Effector memory CD8-positive, alpha-beta T cell (primary cell): ENCODE results near the gene RAI1.

Experiments used
- ATAC-seq: fragments of 150-1000 bp; cut with Tn5 transposase; replicated peaks from 2 replicates; pipeline ENCODE4 v1.10.0; 2021; ENCODE audit warnings: mild to moderate bottlenecking, moderate library complexity
- DNase-seq, 3 experiments: peaks; one replicate each; pipeline ENCODE4 v3.0.0; 2021
- H3K27ac Mint-ChIP-seq, 2 donors: one replicate each; pipeline ENCODE4 v1.8.0; 2022; ENCODE audit warnings: mild to moderate bottlenecking in 2 of 2, mixed read lengths in 2 of 2, moderate library complexity in 2 of 2
- H3K27me3 Mint-ChIP-seq, 2 donors: one replicate each; pipeline ENCODE4 v1.8.0; 2022; ENCODE audit warnings: mixed read lengths in 2 of 2
- H3K36me3 Mint-ChIP-seq: one replicate; pipeline ENCODE4 v1.8.0; 2022; ENCODE audit warnings: mild to moderate bottlenecking, moderate library complexity, mixed read lengths; ENCODE audit not compliant: insufficient read depth
- H3K4me1 Mint-ChIP-seq, 2 donors: one replicate each; pipeline ENCODE4 v1.8.0; 2022; ENCODE audit warnings: low read depth in 2 of 2, mixed read lengths in 2 of 2
- H3K4me3 Mint-ChIP-seq, 2 donors: one replicate each; pipeline ENCODE4 v1.8.0; 2022; ENCODE audit warnings: mild to moderate bottlenecking in 2 of 2, mixed read lengths in 2 of 2, moderate library complexity in 2 of 2
- H3K9me3 Mint-ChIP-seq, 2 donors: one replicate each; pipeline ENCODE4 v1.8.0; 2022; ENCODE audit warnings: mixed read lengths in 2 of 2

Gene RAI1

DNA sequence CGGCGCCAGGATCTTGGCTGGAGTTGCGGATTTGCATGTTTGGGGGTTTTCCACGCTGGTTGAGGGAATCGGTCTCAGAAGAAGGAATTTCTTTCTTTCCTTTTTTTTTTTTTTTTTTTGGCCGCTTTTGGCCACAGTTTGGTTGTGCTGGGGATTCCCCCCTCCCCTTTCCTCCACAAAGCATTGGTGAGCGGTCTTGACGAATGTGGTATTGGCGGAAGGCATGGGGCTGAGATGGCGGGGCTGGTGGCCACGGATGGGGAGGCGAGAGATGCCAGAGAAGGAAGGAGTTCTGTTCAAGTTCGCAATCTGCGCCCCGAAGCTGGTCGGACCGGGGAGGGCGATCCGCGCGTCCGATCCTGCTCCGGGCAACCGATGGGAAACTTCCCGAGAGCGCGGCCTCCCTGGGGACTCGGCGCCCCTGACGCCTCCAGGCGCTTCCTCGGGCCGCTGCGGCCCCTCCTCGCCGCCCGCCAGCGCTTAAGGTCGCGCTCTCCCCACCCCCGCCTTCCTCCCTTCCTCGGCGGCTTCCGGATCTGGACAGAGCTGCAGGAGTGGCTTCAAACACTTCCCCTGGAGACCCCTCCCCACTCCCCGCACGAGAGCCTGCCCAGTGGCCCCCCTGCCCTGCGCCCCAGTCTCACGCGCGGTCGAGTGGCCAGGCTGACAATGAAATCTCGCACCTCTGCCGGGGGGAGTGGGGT, 43.2 kb downstream of the RAI1 start:
- no peaks in the 10 kb centered on the region for H3K9me3 Mint-ChIP-seq
- ATAC-seq (peak; percentile 66), DNase-seq (peak in 1 of 3 experiments; percentile 9)
- H3K4me3 Mint-ChIP-seq: peak overlapping the region; percentile 91 to 92
- peaks cover 7% of the 10 kb centered on the region for H3K36me3 Mint-ChIP-seq
- peak overlapping the region; percentile 76 to 77 for H3K27ac Mint-ChIP-seq
- peaks cover 26 to 30% of the 10 kb centered on the region in 2 donors for H3K4me1 Mint-ChIP-seq
- H3K27me3 Mint-ChIP-seq: peaks cover 13 to 35% of the 10 kb centered on the region in 2 donors

DNA sequence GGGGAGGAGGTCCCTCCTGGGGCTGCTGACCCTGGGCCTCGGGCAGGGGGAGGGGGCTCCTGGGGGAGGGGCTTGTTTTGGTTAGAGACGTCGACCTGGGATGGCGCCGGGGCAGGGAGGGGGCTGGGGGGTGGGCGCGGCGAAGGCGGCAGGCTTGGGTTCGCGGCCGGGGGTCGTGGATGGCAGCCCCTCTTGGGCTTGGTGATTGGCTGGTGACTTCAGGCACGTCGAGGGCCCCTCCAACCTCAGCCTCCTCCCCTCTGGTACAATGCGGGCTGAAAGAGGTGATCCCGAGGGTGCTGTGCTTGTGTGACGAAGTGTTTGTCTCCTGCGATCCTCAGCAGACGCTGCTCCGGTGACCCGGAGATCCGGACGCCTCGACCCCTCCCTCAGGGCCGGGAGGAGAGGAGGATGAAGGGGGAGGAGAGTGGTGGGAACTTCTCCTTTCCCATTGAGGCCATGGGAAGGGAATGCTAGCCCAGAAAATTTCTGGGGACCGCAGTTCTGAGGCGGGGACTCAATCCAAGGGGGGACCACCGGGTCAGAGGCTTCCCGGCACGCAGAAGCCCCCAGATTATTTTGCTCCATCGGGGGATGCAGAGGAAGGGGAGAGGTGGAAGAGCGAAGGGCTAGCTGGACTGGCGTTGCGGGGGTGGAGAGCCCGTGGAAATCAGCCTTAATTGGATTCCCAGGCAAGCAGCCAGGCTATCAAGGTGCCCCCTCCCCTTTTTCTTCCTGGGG, 43.9 kb downstream of the RAI1 start:
- Mint-ChIP-seq H3K36me3 (peaks cover 7% of the 10 kb centered on the region), H3K27ac (peak overlapping the region in 1 of 2 donors; percentile 76), H3K4me3 (peak overlapping the region; percentile 47 to 50), H3K4me1 (peaks cover 29 to 35% of the 10 kb centered on the region in 2 donors), H3K9me3 (no peaks in the 10 kb centered on the region), H3K27me3 (peaks cover 13 to 32% of the 10 kb centered on the region in 2 donors)
- no peak for ATAC-seq
- no peak for DNase-seq

DNA sequence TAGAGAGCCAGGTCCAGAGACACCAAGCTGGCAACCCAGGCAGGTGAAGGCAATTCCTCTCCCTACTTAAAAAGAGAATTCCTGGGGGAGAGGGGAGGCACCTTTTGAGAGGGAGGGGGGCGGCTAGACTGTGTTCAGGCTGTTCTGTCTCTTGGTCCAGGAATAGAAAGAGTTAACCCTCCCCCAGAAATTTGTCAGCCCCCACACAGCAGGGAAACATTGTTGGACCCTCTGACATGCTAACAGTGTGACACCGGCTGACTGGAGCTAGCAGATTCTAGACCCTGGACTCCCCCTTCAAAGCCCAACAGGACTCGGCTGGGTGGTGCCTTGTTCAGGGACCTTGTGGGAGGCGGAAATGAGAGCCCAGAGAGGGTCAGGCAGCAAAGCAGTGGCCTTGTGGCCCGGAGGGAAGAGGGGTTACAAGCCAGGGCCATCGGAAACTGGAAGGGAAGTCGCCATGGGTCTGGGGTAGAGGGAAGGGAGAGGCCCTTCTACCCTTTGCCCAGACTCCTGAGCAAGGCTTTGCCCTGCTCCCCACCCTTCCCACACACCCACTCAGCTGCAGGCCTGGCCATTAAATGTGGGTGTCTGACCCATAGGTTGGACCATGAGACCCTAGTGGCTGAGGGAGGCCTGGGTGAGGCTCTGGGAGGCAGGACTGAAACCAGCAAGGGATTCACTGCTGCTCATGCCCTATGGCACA, 44.6 kb downstream of the RAI1 start:
- ATAC-seq (no peak), DNase-seq (no peak)
- H3K27me3 Mint-ChIP-seq: peaks cover 13 to 31% of the 10 kb centered on the region in 2 donors
- H3K36me3 Mint-ChIP-seq: peaks cover 7% of the 10 kb centered on the region
- H3K9me3 Mint-ChIP-seq: no peaks in the 10 kb centered on the region
- H3K4me3 Mint-ChIP-seq: no peak overlapping the region
- H3K4me1 Mint-ChIP-seq: peaks cover 29 to 35% of the 10 kb centered on the region in 2 donors
- H3K27ac Mint-ChIP-seq: peak overlapping the region in 1 of 2 donors; percentile 76

DNA sequence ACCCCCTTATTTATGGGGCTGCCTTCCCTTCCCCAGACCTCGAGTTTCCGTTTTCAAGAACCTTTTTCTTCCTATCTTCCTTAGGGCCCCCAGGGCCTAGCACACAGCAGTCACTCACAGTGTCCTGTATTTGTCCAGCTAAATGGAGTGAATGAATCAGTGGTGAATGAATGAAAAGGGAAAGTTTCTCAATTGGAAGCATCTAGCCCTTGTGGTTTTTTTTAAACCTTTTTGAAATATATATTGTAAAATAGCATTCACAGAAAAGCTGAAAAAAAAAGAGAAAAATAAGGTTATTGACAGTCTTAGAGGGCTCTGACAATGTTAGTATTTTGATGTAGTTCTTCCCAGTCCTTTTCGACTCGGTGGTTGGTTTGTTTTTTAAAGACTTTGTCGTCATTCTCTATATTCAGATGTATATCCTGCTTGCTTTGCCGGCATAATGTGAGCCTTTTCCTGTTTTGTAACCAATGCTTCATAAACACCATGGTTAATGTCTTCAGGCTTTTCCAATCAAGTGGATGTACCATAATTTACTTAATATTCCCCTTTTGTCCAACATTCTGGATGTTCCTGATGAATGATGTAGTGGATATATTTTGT, 45.3 kb downstream of the RAI1 start:
- no peak for DNase-seq
- Mint-ChIP-seq H3K27me3 (peaks cover 12 to 24% of the 10 kb centered on the region in 2 donors), H3K36me3 (peaks cover 7% of the 10 kb centered on the region), H3K27ac (no peak overlapping the region), H3K4me3 (no peak overlapping the region), H3K9me3 (no peaks in the 10 kb centered on the region), H3K4me1 (peaks cover 26 to 30% of the 10 kb centered on the region in 2 donors)
- ATAC-seq: no peak

DNA sequence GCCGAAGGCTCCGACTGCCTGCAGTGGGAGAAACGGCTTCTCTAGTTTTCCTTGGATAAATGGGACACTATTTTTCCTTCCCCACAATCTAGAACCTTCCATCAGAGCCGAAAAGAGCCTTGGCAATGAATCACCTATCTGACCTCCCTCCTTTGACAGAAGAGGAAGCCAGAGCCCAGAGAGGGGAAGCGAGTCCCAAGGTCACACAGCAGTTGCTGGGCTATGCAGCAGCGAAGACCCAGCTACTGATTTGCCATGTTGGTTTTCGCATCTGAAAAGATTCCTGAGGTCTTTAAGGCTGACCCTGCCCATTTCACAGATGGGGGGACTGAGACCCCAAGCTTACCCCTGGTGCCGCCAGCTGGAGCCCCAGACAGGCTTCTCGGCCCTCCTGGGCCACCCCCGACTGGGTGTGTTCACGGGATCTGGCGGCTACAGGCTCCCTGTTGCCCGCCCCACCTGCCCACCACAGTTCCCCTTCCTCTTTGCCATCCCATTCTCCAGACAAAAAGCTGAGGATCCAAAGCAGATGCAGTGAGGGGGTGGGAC, 45.9 kb downstream of the RAI1 start:
- ATAC-seq: no peak
- H3K27ac Mint-ChIP-seq: no peak overlapping the region
- no peaks in the 10 kb centered on the region for H3K9me3 Mint-ChIP-seq
- H3K27me3 Mint-ChIP-seq: peaks cover 6 to 18% of the 10 kb centered on the region in 2 donors
- DNase-seq: no peak
- H3K36me3 Mint-ChIP-seq: peaks cover 7% of the 10 kb centered on the region
- no peak overlapping the region for H3K4me3 Mint-ChIP-seq
- peaks cover 20 to 24% of the 10 kb centered on the region in 2 donors for H3K4me1 Mint-ChIP-seq

DNA sequence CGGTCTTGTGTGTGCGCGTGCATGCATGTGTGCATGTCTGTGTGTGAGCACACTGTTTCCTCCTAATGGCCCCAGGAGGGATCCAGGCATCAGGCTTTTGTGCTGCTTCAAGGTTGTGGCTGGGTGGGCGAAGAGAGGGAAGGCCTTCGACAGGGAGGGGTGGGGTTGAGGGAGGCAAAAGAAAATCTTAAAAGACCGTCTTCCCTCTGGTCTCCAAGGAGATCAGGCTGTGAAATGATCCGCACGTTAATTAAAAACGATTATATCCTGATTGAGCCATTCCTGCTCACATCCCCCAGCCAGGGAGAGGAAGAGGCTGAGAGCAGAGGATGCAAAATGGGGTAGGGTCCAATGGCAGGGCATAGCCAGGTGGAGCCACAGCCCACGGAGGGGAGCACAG, 46.9 kb downstream of the RAI1 start:
- H3K27me3 Mint-ChIP-seq: peaks cover under 1 to 8% of the 10 kb centered on the region in 2 donors
- ATAC-seq (no peak), DNase-seq (no peak)
- no peak overlapping the region for H3K4me3 Mint-ChIP-seq
- peak overlapping the region in 1 of 2 donors; percentile 51 for H3K27ac Mint-ChIP-seq
- peaks cover 13 to 21% of the 10 kb centered on the region in 2 donors for H3K4me1 Mint-ChIP-seq
- no peaks in the 10 kb centered on the region for H3K9me3 Mint-ChIP-seq
- H3K36me3 Mint-ChIP-seq: no peaks in the 10 kb centered on the region

DNA sequence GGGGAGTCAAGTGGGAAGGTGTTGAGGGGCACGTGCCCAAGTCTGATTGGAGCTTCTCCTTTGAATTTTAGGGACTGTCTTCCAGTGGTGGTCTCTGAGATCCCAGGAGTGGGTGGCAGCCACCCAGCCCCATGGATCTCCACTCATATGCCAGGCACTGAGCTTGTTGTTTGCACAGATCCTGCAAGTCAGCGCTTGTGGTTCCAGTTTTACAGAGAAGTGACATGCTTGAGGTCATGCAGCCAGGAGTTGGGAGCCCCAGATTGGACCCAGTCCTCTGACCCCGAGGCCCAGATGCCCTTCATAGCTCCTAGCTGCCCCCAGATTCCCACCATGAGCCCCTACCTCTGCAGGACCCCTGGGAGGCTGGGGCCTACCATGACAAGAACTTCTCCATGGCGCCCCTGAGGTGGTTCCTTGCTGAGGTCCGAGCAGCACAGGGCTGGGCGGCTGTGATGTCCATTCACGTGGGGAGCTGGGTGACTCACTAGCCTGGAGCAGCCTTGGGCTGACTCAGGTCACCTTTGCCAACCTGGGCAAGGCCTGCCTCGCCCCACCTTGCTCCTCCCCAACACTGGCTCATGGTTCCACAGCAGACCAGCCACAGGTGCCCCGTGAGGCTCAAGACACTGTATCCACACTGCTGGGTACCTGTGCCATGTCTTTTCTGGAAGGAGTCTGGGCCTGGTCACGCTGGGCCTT, 47.4 kb downstream of the RAI1 start:
- H3K36me3 Mint-ChIP-seq: no peaks in the 10 kb centered on the region
- no peak for DNase-seq
- H3K27ac Mint-ChIP-seq: no peak overlapping the region
- no peak overlapping the region for H3K4me3 Mint-ChIP-seq
- H3K27me3 Mint-ChIP-seq: peaks cover 0 to 3% of the 10 kb centered on the region in 2 donors
- peaks cover 12 to 18% of the 10 kb centered on the region in 2 donors for H3K4me1 Mint-ChIP-seq
- no peak for ATAC-seq
- no peaks in the 10 kb centered on the region for H3K9me3 Mint-ChIP-seq

DNA sequence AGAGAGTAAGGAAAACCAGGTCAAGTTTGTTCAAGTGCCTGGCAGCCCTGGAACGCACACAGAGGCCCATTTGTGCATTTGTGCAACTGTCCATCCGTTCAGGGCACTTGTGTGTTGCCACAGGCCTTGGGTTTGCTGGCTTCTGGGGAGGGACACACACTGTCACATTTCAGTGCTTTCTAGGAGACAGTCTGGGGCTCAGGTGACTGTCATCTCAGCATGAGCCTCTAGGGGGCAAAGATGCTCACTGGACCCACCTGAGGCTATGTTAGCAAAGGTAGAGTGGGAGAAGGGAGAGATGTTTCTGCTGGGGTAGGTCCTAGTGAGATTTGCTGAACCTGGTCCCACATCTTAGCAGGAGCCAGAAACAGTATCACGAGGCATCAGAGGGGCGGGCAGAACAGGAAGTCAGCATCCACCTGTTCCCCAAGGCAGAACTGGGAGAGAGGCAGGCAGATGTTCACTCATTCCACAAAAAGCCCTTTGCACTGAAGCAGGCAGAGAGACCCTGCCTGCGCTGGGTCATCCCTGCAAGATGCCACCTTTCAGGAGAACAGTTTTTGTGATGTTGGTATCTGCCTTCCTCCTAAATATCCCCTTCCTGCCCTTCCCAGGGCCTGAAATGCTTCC, 48.5 kb downstream of the RAI1 start:
- ATAC-seq: peak; percentile 95
- Mint-ChIP-seq H3K4me3 (no peak overlapping the region), H3K4me1 (peaks cover 11 to 20% of the 10 kb centered on the region in 2 donors), H3K27ac (peak overlapping the region; percentile 67 to 74), H3K27me3 (no peaks in the 10 kb centered on the region), H3K36me3 (no peaks in the 10 kb centered on the region), H3K9me3 (no peaks in the 10 kb centered on the region)
- DNase-seq: peak; percentile 44 to 59 (median 52)

DNA sequence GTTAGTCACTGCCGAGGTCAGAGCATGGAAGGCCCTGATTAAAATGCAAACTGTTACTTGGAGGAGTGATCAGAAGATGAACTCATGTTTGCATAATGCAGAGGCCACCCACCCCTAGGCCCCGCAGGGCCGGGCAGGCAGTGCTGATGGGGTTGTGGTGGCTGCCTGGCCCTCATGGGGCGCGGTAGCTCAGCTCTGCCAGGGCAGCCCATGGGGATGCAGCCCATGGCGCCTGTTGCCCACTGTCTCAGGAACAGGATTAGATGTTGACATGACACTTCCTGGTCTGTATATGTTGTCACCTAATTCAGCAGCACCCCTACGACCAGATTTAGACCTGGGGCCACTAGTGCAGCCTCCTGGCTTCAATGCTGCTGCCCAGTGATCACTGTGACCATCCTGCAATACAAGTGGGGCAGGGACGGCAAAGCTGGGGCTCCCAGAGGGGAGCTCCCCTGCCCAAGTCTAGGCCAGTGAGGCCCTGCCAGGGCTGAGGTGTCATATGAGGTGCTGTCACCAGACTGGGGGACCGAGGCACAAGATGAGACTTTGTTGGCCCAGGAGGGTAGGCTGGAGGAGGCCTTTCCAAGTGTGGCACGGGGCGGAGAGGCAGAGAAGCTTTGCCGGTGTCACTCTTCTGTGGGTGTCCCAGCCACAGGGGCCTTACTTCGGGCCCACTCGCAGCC, 49.1 kb downstream of the RAI1 start:
- no peaks in the 10 kb centered on the region for H3K27me3 Mint-ChIP-seq
- no peaks in the 10 kb centered on the region for H3K36me3 Mint-ChIP-seq
- H3K27ac Mint-ChIP-seq: peak overlapping the region; percentile 56 to 67
- H3K4me1 Mint-ChIP-seq: peaks cover 11 to 20% of the 10 kb centered on the region in 2 donors
- ATAC-seq (no peak), DNase-seq (no peak)
- H3K9me3 Mint-ChIP-seq: no peaks in the 10 kb centered on the region
- H3K4me3 Mint-ChIP-seq: no peak overlapping the region

DNA sequence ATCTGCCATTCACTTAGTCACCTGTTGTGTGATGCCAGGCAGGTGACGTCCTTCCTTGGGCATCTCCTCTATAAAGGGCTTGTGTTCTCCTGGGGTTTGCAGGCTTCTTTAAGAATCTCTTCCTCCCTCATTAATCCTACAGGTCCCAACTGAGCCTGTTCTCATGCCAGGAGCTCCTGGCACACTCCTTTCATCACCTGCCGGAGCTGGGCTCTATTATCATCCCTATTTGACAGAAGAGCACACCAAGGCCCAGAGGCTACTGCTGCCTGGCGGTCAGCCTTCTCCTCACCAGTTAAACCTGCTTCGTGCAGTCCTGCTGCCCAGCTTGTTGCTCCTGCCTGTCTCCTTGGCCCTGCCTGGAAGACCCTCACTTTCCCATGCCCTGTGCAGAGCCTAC, 51.2 kb downstream of the RAI1 start:
- Mint-ChIP-seq H3K36me3 (no peaks in the 10 kb centered on the region), H3K4me1 (peaks cover 24 to 36% of the 10 kb centered on the region in 2 donors), H3K27ac (peak overlapping the region in 1 of 2 donors; percentile 47), H3K27me3 (no peaks in the 10 kb centered on the region), H3K9me3 (no peaks in the 10 kb centered on the region), H3K4me3 (no peak overlapping the region)
- no peak for DNase-seq
- no peak for ATAC-seq

DNA sequence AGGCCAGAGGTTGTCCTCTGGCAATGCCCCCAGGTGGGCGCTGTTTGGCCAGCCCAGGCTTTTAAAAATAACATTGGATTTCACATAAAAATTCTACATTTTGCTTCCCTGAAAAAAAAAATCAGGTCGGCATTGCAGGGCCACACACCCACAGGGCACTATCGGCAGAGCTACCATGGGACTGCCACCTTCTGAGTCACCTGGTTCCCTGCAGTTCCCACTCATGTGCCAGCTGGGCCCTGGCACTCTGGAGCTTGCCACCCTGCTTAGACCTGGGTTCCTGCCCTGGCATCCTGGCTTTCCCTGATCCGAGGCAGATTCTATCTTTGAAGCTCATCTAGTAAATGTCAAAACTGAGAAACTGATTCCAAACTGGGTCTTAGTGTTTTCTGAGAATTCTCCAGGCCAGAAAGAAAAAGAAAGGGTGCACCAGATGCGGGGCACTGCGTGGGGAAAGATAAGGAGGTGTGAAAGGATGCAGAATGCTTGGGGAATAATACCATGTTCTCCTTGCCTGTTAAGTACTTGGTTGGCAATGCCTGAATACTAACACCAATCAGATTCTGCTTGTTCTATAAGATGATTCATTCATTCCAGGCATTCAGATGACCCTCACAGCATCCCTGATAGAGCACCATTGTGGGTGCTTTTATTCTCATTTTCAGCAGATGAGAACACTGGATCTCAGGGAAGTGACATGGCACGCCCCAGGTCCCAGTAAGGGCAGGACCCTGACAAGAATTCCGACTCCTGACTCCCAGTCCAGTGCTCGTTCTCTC, 51.8 kb downstream of the RAI1 start:
- no peak for ATAC-seq
- Mint-ChIP-seq H3K27me3 (no peaks in the 10 kb centered on the region), H3K9me3 (no peaks in the 10 kb centered on the region), H3K4me3 (no peak overlapping the region), H3K4me1 (peaks cover 24 to 35% of the 10 kb centered on the region in 2 donors), H3K36me3 (no peaks in the 10 kb centered on the region), H3K27ac (peak overlapping the region in 1 of 2 donors; percentile 47)
- no peak for DNase-seq
